Lower lobe of right lung (tissue), 2 donors: ENCODE data around the gene TANC1. TPM values are rescaled to one million over a fixed set of nuclear protein-coding genes. Genes with fewer than 3 reads are reported as not detected.

Experiments
- ATAC-seq, 2 donors: fragments of 200-7000 bp; cut with Tn5 transposase; one replicate each; pipeline ENCODE4 v1.9.1; 2020 to 2022; ENCODE audit warnings: mild to moderate bottlenecking in 2 of 2, moderate library complexity in 2 of 2
- DNase-seq: peaks from one replicate; pipeline ENCODE4 v3.0.0-alpha.2; 2020
- H3K27ac ChIP-seq: fragments of 200-600 bp; one replicate; pipeline ENCODE4 v1.8.0; 2022
- H3K27me3 ChIP-seq: fragments of 200-600 bp; one replicate; pipeline ENCODE4 v1.8.0; 2022; ENCODE audit warnings: low read depth
- H3K36me3 ChIP-seq: fragments of 200-600 bp; one replicate; pipeline ENCODE4 v1.8.0; 2022; ENCODE audit warnings: mild to moderate bottlenecking
- H3K4me1 ChIP-seq: fragments of 200-600 bp; one replicate; pipeline ENCODE4 v1.8.0; 2022
- H3K4me3 ChIP-seq: fragments of 200-600 bp; one replicate; pipeline ENCODE4 v1.8.0; 2022; ENCODE audit warnings: mild to moderate bottlenecking
- H3K9me3 ChIP-seq: fragments of 200-600 bp; one replicate; pipeline ENCODE4 v1.8.0; 2022
- intact Hi-C: fragments of 100-400 bp; cut with DNase I; formaldehyde crosslinking; loops from one replicate; pipeline ENCODE4 v1.11.0; 2022
- total RNA-seq: library from RNA; stranded (reverse); fragmentation: NEBNext Ultra II Directional; extraction: Animal tissue kit (Norgen Biotek cat#: 25700); gene quantifications from one replicate; pipeline ENCODE4 v1.2.1, GENCODE V29; 2021
- TF ChIP-seq, protein P1 (sequence below): fragments of 200-600 bp; IDR thresholded peaks from one replicate; pipeline ENCODE4 v1.8.0; 2022; ENCODE audit warnings: antibody characterized with exemption, mild to moderate bottlenecking
- donor health status: DM: no; HTN: yes; CAD: no; lungs with severe emphysema.

The TANC1 gene
- total RNA-seq, 1 donor from 2014 or later = 39.5 TPM

GRCh38 chr2:158995677-158996049, 27.2 kb downstream of the TANC1 start:
- intact Hi-C loops = no loop called here
- Histone ChIP-seq H3K4me1 (peaks cover 64% of the 10 kb centered on the region), H3K27ac (no peak overlapping the region), H3K27me3 (no peaks in the 10 kb centered on the region), H3K9me3 (no peaks in the 10 kb centered on the region), H3K36me3 (no peaks in the 10 kb centered on the region), H3K4me3 (no peak overlapping the region)
- TF ChIP-seq, protein P1, sequence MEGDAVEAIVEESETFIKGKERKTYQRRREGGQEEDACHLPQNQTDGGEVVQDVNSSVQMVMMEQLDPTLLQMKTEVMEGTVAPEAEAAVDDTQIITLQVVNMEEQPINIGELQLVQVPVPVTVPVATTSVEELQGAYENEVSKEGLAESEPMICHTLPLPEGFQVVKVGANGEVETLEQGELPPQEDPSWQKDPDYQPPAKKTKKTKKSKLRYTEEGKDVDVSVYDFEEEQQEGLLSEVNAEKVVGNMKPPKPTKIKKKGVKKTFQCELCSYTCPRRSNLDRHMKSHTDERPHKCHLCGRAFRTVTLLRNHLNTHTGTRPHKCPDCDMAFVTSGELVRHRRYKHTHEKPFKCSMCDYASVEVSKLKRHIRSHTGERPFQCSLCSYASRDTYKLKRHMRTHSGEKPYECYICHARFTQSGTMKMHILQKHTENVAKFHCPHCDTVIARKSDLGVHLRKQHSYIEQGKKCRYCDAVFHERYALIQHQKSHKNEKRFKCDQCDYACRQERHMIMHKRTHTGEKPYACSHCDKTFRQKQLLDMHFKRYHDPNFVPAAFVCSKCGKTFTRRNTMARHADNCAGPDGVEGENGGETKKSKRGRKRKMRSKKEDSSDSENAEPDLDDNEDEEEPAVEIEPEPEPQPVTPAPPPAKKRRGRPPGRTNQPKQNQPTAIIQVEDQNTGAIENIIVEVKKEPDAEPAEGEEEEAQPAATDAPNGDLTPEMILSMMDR = no peak
- DNase-seq (no peak), ATAC-seq (peak in 1 of 2 donors; percentile 15)

- DNase-seq (no peak), ATAC-seq (no peak)
- Histone ChIP-seq H3K9me3 (no peaks in the 10 kb centered on the region), H3K36me3 (no peaks in the 10 kb centered on the region), H3K4me1 (peaks cover 65% of the 10 kb centered on the region), H3K27me3 (no peaks in the 10 kb centered on the region), H3K27ac (no peak overlapping the region), H3K4me3 (no peak overlapping the region)
- TF ChIP-seq, protein P1 = peak; percentile 30
- intact Hi-C loops = no loop called here
These were observed 28.0 kb downstream of the TANC1 start for GRCh38 chr2:158996378-158996993.

DNA sequence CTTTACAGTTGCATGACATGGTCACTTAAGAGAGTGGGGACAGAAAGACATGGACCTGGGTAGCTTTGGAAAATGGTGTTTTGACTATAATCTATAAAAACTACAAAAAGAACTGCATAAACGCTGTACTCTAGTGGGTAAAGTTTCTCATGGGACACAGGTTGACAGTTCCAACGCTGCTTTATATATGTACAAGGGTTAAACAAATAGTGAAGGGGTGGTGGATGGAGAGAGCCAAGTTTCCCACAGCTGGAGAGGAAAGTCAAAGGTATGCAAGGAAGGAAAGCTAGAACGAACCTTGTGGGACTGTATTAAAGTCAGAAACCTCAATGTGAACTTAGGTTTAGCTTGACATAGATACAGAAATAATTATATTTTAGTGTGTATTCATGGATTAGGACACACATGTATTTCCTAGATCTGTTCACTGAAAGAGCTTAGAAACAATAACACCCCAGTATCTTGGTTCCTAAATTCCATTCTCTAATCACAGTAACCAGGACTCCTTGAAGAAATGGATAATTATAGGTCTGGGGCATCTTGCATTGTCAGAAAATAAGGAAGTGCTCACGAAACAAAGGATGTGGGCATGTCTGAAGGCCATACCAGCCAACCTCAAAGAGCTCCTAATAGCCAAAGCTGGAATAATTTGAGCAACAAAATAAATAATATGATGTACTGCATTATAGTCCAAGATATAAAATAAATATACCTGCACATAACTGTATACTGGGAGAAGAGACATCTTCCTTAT, 28.8 kb downstream of the TANC1 start:
- no peak for DNase-seq
- Histone ChIP-seq H3K4me3 (no peak overlapping the region), H3K27ac (no peak overlapping the region), H3K27me3 (no peaks in the 10 kb centered on the region), H3K36me3 (no peaks in the 10 kb centered on the region), H3K4me1 (peaks cover 65% of the 10 kb centered on the region), H3K9me3 (no peaks in the 10 kb centered on the region)
- ATAC-seq = no peak
- intact Hi-C loops = no loop called here
- TF ChIP-seq, protein P1 = no peak

- TF ChIP-seq, protein P1 = no peak
- Histone ChIP-seq H3K27me3 (no peaks in the 10 kb centered on the region), H3K9me3 (no peaks in the 10 kb centered on the region), H3K4me1 (peaks cover 71% of the 10 kb centered on the region), H3K27ac (peak overlapping the region; percentile 39), H3K4me3 (no peak overlapping the region), H3K36me3 (no peaks in the 10 kb centered on the region)
- no peak for ATAC-seq
- DNase-seq = no peak
- intact Hi-C loops = no loop called here
These were observed 30.3 kb downstream of the TANC1 start for GRCh38 chr2:158998551-158999248.

GRCh38 chr2:158999458-158999857, 31.0 kb downstream of the TANC1 start:
- intact Hi-C loops = no loop called here
- ATAC-seq = no peak
- TF ChIP-seq, protein P1 = no peak
- no peaks in the 10 kb centered on the region for H3K9me3 ChIP-seq
- DNase-seq = no peak
- H3K4me1 ChIP-seq = peaks cover 64% of the 10 kb centered on the region
- no peaks in the 10 kb centered on the region for H3K27me3 ChIP-seq
- H3K4me3 ChIP-seq = no peak overlapping the region
- peak overlapping the region; percentile 7 for H3K27ac ChIP-seq
- H3K36me3 ChIP-seq = no peaks in the 10 kb centered on the region
